Transverse colon (tissue), 4 donors: ENCODE results near the gene PAQR5. TPM values are rescaled to one million over a fixed set of nuclear protein-coding genes. Genes with fewer than 3 reads are reported as not detected.
"Not testable (repeated sequence)": the region's sequence is repeated elsewhere in the genome, so short reads cannot be mapped to it uniquely, and the experiment has no call there.

Experiments used
- DNase-seq: peaks from one replicate; pipeline ENCODE4 v3.0.0-alpha.2; 2019
- H3K27ac ChIP-seq, 4 donors: fragments of 200-600 bp; sonication (generic); 2 replicates each; pipeline ENCODE4 v1.5.1; 2016 to 2018; ENCODE audit warnings: inconsistent platforms in 4 of 4
- H3K27me3 ChIP-seq: fragments of 200-600 bp; sonication (generic); 2 replicates; pipeline ENCODE4 v1.5.1; 2017; ENCODE audit warnings: inconsistent platforms
- H3K36me3 ChIP-seq, 4 donors: fragments of 200-600 bp; sonication (generic); 2 replicates each; pipeline ENCODE4 v1.5.1; 2017 to 2019; ENCODE audit warnings: inconsistent platforms in 4 of 4
- H3K4me1 ChIP-seq, 4 donors: fragments of 200-600 bp; sonication (generic); 2 replicates each; pipeline ENCODE4 v1.5.1; 2017 to 2020; ENCODE audit warnings: inconsistent platforms in 4 of 4
- H3K4me3 ChIP-seq, 4 donors: fragments of 200-600 bp; sonication (generic); 1 replicate in 1 of 4; 2 replicates in 3 of 4; pipeline versions ENCODE4 v1.5.1 to v1.6.1; 2017 to 2019; ENCODE audit warnings: inconsistent platforms in 4 of 4
- H3K9me3 ChIP-seq, 2 donors: fragments of 200-600 bp; sonication (generic); 2 replicates each; pipeline ENCODE4 v1.5.1; 2017 to 2019; ENCODE audit warnings: inconsistent platforms in 2 of 2
- CTCF ChIP-seq, 5 experiments: fragments of 200-600 bp in 3 of 5; fragments of 450-650 bp in 2 of 5; sonication (generic) in 3 of 5; IDR thresholded peaks; 1 replicate in 2 of 5; 2 replicates in 3 of 5; pipeline ENCODE4 v1.5.1; 2016 to 2017; ENCODE audit warnings: antibody characterized with exemption in 5 of 5, inconsistent platforms in 3 of 5, mild to moderate bottlenecking in 2 of 5, moderate library complexity in 1 of 5
- EP300 ChIP-seq: sonication (generic); formaldehyde crosslinking; IDR thresholded peaks from one replicate; pipeline ENCODE4 v1.6.1; 2017; ENCODE audit warnings: antibody characterized with exemption, low read depth
- POLR2A ChIP-seq: fragments of 450-650 bp; IDR thresholded peaks from one replicate; pipeline ENCODE4 v1.6.1; 2016; ENCODE audit warnings: antibody characterized with exemption, mild to moderate bottlenecking, moderate library complexity
- POLR2AphosphoS5 ChIP-seq, 3 donors: sonication (generic); formaldehyde crosslinking; IDR thresholded peaks; one replicate each; pipeline ENCODE4 v1.6.1; 2016; ENCODE audit warnings: antibody characterized with exemption in 3 of 3
- WGBS, 2 donors: methylation state at CpG; one replicate each; pipeline ENCODE4 v1.1.5; 2018; ENCODE audit warnings: low coverage in 1 of 2; 5-methylcytosine and 5-hydroxymethylcytosine counted together
- in situ Hi-C, 4 donors: fragments of 200-750 bp; cut with MboI; loops; one replicate each; pipeline versions ENCODE4 v1.15.0 to v1.15.1; 2017; ENCODE audit warnings: low sequenced_read_pairs in 3 of 4, low pct_ligation_motif_present in 1 of 4, low pct_unique_long_range_greater_than_20kb in 1 of 4
- intact Hi-C: fragments of 100-400 bp; cut with DNase I; formaldehyde crosslinking; loops from one replicate; pipeline ENCODE4 v1.15.1; 2023; ENCODE audit warnings: low total_unique reads
- total RNA-seq, 4 donors: library from RNA; depleted of rRNA; stranded (reverse); fragments of >200 nt; gene quantifications; one replicate each; pipeline ENCODE4 v1.1.0, GENCODE V29; 2016

PAQR5 gene
- total RNA-seq, 4 donors from 2014 or later, result 21.1 to 80.0 (median 48.9) TPM

DNA sequence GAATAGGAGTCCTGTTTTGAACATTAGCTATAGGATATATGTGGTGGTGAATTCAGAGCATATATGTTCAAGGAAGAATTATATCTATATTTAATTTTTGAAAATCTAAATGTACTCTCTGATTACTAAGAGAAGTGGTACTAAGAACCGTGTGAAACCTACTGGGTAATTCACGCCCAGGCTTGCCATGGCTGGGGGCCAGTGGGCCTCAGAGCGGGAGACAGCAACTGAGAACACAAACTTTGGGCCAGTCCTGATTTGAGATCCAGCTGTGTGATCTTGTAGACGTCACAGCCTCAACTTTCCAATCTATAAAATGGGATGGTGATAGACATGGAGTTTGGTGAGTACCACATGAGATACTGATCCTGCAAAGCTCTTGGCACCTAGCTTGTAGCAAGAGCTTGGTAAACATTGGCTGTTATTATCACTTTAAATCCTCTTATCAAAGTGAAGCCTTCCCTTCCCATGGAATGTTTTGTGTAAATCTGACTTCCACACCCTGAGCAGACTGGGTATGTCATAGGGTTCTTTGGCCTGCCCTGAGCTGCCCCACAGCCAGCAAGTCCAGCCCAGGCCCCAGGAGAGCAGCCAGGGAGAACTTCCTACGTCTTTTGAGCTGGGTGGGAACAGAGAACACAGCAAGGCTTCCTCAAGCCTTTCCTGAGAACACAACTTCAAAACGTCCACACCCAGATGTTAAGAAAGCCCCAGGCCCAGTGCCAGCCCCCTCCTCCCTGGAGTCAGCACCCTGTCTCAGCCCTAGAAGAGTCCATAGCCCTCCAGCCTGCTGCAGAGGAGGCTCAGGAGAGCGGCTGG lies 8.2 kb upstream of the PAQR5 start:
- intact Hi-C loops (no loop called here), in situ Hi-C loops (no loop called here)
- Histone ChIP-seq H3K9me3 (no peaks in the 10 kb centered on the region), H3K27ac (peak overlapping the region in 3 of 4 donors; percentile 12 to 35 (median 23)), H3K4me1 (peaks cover 0 to 23% (median 13%) of the 10 kb centered on the region in 4 donors), H3K36me3 (no peaks in the 10 kb centered on the region), H3K27me3 (no peaks in the 10 kb centered on the region), H3K4me3 (no peak overlapping the region)
- no peak for DNase-seq
- TF ChIP-seq EP300 (no peak), POLR2AphosphoS5 (IDR thresholded peaks at IDR 0.05) (no peak), POLR2A (no peak), CTCF (IDR thresholded peaks at IDR 0.05) (no peak)
- WGBS, 2 donors, result 61 to 82% methylated on average over 3 to 7 of the region's 7 CpGs

DNA sequence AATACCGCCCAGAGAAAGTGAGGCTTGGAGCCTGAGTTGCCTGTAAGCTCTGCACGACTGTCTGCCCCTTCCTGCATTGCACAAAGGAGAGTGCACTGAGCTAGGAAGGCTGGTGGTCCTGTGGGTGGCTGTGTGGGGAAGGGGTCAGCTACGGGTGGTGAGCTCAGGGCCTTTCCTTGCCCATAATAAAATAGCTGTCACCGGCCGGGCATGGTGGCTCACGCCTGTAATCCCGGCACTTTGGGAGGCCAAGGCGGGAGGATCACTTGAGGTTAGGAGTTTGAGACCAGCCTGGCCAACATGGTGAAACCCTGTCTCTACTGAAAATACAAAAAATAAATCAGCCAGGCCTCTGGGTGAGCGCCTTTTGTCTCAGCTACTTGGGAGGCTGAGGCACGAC lies 7.1 kb upstream of the PAQR5 start:
- 92% methylated on average over 10 of the region's 10 CpGs; no CpG with 5 or more reads in 1 of the 2 donors for WGBS, 2 donors
- H3K36me3 ChIP-seq, H3K4me3 ChIP-seq, H3K9me3 ChIP-seq, H3K27ac ChIP-seq, H3K27me3 ChIP-seq, DNase-seq, intact Hi-C loops, in situ Hi-C loops: not testable (repeated sequence)
- H3K4me1 ChIP-seq, result peaks cover 0 to 29% (median 13%) of the 10 kb centered on the region in 4 donors

DNA sequence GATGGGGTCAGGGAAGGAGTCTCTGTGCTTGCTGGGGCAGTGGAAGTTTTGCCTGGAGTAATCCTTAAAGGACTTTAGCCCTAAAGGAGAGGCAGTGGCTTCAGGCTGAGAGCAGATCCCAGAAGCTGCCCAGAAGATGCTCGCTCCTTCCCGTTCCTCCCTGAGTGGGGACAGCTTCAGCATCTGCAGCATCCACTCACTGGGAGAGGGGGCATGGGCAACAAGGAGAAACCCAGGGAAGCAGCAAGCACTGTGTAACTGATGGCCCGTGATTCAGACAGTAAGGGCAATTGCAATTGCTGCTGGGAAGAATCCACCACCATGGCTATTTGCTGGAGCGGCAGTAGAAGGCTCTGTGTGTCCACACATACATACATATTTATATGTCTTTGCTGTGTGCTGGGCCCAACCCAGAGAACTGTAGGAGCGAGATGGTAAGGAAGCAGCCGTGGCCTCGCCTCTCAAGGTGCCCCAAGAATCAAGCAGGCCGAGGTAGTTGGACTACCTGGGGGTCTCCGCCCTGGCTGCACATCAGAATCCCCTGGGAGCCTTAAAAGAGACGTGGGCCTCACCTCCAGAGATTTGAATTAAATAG lies 5.8 kb upstream of the PAQR5 start:
- Histone ChIP-seq H3K27ac (no peak overlapping the region), H3K9me3 (no peaks in the 10 kb centered on the region), H3K4me1 (peaks cover 0 to 35% (median 15%) of the 10 kb centered on the region in 4 donors), H3K36me3 (no peaks in the 10 kb centered on the region), H3K27me3 (no peaks in the 10 kb centered on the region), H3K4me3 (no peak overlapping the region)
- 82% methylated on average over 10 of the region's 10 CpGs; no CpG with 5 or more reads in 1 of the 2 donors for WGBS, 2 donors
- no peak for DNase-seq
- in situ Hi-C loops (no loop called here), intact Hi-C loops (no loop called here)
- no peak for TF ChIP-seq POLR2AphosphoS5 (IDR thresholded peaks at IDR 0.05)
- no peak for TF ChIP-seq EP300
- no peak for TF ChIP-seq CTCF (IDR thresholded peaks at IDR 0.05)
- TF ChIP-seq POLR2A, result no peak

GRCh38 chr15:69293741-69294615 lies 4.7 kb upstream of the PAQR5 start:
- Histone ChIP-seq H3K27ac (no peak overlapping the region), H3K36me3 (no peaks in the 10 kb centered on the region), H3K4me3 (no peak overlapping the region), H3K9me3 (no peaks in the 10 kb centered on the region), H3K4me1 (peaks cover 0 to 41% (median 21%) of the 10 kb centered on the region in 4 donors), H3K27me3 (peaks cover 8% of the 10 kb centered on the region)
- no peak for DNase-seq
- WGBS, 2 donors, result 91% methylated on average over 11 of the region's 11 CpGs; no CpG with 5 or more reads in 1 of the 2 donors
- TF ChIP-seq POLR2AphosphoS5 (IDR thresholded peaks at IDR 0.05), result no peak
- intact Hi-C loops, result no loop called here
- in situ Hi-C loops, result no loop called here

DNA sequence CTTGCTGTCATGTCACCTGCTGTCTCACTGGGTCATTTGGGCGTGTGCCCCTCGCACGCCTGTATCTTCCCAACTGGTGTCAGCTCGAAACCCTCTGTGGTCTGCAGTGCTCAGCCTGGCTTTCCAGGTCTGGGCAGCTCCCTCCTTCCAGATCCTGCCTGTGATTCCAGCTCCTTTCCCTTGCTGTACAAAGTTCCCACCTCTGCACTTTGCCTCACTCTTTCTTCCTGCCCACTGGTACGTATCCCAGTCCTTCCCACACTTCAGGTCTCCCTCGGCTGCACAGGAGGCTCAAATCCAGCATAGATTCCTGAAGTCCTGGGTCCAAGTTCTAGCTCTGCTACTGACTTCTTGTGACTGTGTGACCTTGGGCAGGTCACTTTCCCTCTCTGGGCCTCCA lies 2.1 kb upstream of the PAQR5 start:
- Histone ChIP-seq H3K4me3 (no peak overlapping the region), H3K4me1 (peaks cover 0 to 28% (median 20%) of the 10 kb centered on the region in 4 donors), H3K36me3 (no peaks in the 10 kb centered on the region), H3K9me3 (no peaks in the 10 kb centered on the region), H3K27me3 (peaks cover 18% of the 10 kb centered on the region), H3K27ac (no peak overlapping the region)
- TF ChIP-seq CTCF (IDR thresholded peaks at IDR 0.05) (no peak), POLR2A (no peak), POLR2AphosphoS5 (IDR thresholded peaks at IDR 0.05) (no peak), EP300 (no peak)
- WGBS, 2 donors, result 60 to 63% methylated on average over 5 to 6 of the region's 6 CpGs
- intact Hi-C loops (no loop called here), in situ Hi-C loops (no loop called here)
- DNase-seq, result no peak
